GM21723 (cell line): ENCODE results near the gene SLC1A1.
"Not testable (repeated sequence)": the region's sequence is repeated elsewhere in the genome, so short reads cannot be mapped to it uniquely, and the experiment has no call there.

Experiments used
- ATAC-seq: cut with Tn5 transposase; IDR thresholded peaks from one replicate; pipeline ENCODE4 v1.9.1; 2021; ENCODE audit warnings: mild to moderate bottlenecking, moderate library complexity; ENCODE audit not compliant: unreplicated experiment

SLC1A1 gene

GRCh38 chr9:4574657-4575243 lies 84.5 kb downstream of the SLC1A1 start:
- no peak for ATAC-seq

DNA sequence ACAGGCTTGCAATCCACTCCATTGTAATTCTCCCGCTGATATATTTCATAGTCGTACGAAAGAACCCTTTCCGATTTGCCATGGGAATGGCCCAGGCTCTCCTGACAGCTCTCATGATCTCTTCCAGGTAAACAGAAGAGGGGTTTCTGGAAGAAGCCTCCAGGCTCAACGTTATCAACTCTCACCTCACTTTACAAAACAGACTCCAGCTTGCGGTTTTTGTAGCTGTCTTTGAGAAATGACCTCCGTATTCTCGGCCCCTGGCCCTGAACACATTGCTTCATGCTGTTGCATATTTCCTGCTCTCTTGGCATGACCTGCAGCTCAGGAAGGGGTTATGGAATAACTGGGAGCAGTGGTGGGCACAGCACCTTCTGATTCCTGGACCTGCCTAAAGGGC lies 85.7 kb downstream of the SLC1A1 start:
- ATAC-seq: no peak

GRCh38 chr9:4576448-4576847 lies 86.2 kb downstream of the SLC1A1 start:
- ATAC-seq: no peak

GRCh38 chr9:4579001-4579400 lies 88.7 kb downstream of the SLC1A1 start:
- ATAC-seq: no peak

DNA sequence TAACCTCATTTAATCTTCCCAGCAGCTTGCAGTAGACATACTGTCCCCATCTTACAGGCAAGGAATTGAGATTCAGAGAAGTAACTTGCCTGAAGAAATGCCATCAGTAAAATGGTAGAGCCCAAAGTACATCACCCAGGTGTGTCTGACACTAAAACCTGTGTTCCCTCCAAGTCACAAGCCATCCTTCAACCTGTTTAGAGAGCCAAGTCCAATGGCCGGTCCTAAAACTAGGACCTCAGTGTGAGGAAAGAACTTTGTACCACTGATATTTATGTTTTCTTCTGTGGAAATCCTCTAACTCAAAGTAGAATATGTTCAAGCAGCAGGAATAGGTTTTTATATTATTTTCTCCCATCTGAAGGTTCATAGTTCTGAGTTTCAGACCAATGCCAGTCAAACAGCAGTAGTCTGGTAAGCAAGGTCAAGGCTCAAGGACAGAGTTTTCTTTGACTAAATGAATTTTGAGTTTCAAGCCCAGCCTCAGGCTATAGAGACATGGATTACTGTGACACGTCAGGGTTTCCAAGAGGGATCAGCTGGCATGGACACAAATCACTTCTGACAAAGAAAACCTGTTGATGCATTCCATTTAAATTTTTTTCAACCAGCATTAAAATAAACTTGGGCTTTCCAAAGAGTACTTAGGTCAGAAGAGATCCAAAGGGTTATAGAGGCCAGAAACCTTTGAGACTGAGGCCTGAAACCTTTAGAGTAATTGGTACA lies 90.9 kb downstream of the SLC1A1 start:
- ATAC-seq: no peak

- no peak for ATAC-seq
Measured at GRCh38 chr9:4581861-4582565, 91.7 kb downstream of the SLC1A1 start.

DNA sequence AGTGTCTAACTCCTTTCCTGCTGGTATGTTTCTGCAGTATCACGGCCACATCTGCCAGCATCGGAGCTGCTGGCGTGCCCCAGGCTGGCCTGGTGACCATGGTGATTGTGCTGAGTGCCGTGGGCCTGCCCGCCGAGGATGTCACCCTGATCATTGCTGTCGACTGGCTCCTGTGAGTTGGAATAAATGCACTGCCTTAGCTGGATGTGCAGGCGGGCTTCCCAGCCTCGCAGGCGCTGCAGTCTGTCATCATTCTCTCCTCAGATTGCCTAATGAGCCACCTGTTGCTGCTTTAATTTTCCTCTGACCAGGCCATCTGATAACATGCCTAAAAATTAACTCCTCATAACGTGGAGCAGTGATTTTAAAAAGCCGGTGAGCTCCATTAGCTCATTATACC lies 92.7 kb downstream of the SLC1A1 start:
- no peak for ATAC-seq

DNA sequence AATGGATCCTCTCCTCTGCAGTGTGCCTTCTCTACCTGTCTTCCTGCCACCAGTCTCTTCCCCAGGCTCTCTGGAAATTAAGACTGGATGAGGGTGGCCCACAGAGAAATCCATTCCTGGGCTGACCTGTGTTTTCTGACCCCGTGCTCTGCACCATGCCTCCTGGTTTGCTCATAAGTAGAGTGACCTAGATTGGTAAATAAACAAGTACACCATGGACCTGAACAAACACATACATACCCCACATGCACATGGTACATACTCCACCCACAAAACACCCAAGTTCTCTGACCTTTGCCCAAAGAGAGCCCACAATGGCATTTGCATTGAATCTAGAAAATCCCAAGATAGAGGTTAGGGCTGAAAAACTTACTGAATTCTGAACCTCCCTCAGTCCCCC lies 94.4 kb downstream of the SLC1A1 start:
- no peak for ATAC-seq

DNA sequence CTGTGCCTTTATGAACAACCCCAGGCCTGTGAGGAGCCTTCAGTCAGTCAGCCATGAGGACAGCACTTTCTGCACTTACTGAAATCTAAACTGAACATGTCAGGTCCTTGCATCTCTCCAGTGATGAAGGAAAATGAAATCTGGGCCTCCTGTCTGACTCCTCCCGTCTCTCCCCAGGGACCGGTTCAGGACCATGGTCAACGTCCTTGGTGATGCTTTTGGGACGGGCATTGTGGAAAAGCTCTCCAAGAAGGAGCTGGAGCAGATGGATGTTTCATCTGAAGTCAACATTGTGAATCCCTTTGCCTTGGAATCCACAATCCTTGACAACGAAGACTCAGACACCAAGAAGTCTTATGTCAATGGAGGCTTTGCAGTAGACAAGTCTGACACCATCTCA lies 94.9 kb downstream of the SLC1A1 start:
- ATAC-seq: no peak

DNA sequence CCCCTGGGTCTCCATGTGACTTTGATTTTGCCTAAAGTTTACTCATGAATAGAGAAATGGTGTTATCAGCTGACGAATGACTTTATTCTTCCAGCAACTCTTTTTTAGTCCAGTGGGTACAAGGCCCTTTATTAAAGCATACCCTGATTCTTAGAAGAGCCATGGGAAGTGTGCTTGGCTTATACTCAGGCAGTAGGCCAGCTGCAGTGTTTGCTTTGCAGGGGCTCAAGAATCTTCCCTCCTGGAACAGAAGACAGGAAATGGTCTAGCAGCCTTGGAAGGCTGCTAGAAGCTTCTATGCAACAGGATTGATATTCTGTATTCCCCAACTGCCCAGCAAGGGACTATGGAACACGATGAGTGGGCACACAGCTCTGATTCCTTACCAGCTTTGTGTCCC lies 98.5 kb downstream of the SLC1A1 start:
- no peak for ATAC-seq

- no peak for ATAC-seq
Measured at GRCh38 chr9:4590430-4591122, 100.3 kb downstream of the SLC1A1 start.

DNA sequence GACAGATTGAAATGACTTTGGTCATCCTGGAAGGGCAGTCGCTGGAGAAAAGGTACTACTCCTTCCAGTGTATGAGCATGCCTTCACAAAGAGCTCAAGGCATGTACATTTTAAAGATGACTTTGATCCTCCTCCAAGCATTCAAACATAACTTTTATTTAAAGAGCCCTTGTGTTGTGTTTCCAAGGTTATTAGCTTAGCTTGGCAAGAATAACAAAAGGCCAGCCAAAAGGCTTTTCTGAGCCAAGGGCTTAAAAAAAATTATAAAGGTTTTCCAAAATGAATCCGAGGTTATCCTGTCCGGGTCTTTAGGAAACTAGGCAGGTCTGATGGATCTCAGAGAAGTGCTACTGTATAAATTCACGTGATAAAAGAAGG lies 100.8 kb downstream of the SLC1A1 start:
- ATAC-seq: no peak

GRCh38 chr9:4592295-4592694 lies 102.0 kb downstream of the SLC1A1 start:
- no peak for ATAC-seq

GRCh38 chr9:4592886-4593285 lies 102.6 kb downstream of the SLC1A1 start:
- ATAC-seq: no peak

DNA sequence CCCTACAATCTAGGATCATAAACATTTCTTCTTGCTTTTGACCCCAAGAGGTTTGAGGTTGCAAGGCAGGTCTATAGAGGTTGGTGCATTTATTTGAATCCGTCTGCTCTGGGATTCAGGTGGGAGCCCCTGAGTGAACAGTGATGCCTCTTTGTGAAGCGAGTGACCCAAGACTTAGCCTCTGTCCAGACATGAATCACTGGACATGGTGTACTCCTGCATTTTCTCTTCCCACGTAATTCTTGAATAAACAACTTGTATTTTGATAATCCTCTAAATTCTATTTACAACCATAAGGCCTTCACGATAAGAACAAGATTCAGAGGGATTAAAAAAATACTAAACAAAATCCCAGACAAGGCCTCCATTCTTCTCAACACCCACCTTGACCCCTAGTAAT lies 104.3 kb downstream of the SLC1A1 start:
- no peak for ATAC-seq

GRCh38 chr9:4594994-4595393 lies 104.7 kb downstream of the SLC1A1 start:
- ATAC-seq: no peak

- peak; percentile 56 for ATAC-seq
Measured at GRCh38 chr9:4596165-4596922, 106.1 kb downstream of the SLC1A1 start.

DNA sequence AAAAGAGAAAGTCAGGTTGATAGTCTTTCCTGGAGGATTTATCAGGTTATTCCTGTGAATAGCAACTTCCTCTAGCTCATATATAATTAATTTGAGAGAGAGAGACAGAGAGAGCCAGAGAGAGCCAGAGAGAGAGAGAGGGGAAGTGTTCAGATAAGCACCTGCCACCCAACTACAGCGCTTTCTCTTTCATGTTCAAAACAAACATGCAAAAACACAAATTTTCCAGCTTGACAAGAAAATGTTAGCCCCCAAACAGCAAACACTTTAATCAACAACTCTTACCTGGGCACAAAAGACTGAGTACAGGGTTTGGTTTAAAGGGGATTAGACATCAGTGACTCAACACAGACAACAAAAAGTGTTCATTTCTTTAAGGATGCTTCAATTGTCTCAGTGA lies 110.1 kb downstream of the SLC1A1 start:
- ATAC-seq: peak; percentile 59

DNA sequence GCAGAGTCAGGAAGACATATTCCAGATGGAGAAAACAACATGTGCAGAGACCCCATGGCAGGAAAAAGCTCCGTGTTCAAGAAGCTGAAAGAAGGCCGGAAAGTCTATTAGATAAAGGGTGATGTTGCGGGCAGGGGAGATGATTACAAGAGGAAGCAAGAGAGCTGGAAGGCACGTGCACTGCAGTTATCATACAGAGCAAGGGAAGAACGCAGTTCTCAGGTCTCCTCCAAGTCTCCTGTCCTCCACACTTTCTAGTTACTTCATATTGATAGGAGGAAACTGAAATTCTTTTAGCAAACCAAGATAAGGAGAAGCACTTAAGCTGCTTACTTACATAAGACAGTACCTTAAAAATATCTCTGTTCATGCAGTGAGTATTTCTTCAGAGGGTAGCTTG lies 113.6 kb downstream of the SLC1A1 start:
- no peak for ATAC-seq

DNA sequence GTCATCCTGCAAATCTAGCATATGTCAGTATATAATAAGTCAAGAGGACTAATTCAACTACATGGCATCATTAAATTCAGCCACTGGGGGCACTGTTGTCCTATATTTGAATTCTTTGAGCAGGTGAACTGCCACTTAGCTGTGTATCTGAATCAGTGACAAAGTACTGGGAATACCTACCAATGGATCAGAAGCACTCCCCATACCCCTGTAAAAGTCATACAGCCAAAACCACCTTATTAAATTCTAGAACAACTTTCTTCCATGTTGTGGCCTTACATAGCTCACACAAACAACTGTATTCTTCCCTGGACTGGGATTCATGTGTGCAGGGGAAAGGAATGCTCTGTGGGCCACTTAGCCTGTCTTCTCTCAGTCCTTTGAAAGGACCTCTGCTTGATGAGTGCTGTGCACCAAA lies 114.4 kb downstream of the SLC1A1 start:
- ATAC-seq: peak; percentile 92

GRCh38 chr9:4606033-4606432 lies 115.8 kb downstream of the SLC1A1 start:
- ATAC-seq: not testable (repeated sequence)
